Erythroblast (primary cell): ENCODE data around the gene ADRA2A.

Source experiments
- GATA1 ChIP-seq: IDR thresholded peaks from 2 replicates; pipeline ENCODE4 v1.6.1; 2011; ENCODE audit warnings: low read depth, mild to moderate bottlenecking, control low read depth, low read length, moderate library complexity
- POLR2A ChIP-seq: IDR thresholded peaks from 2 replicates; pipeline ENCODE4 v1.6.1; 2011; ENCODE audit warnings: mild to moderate bottlenecking, low read length

DNA sequence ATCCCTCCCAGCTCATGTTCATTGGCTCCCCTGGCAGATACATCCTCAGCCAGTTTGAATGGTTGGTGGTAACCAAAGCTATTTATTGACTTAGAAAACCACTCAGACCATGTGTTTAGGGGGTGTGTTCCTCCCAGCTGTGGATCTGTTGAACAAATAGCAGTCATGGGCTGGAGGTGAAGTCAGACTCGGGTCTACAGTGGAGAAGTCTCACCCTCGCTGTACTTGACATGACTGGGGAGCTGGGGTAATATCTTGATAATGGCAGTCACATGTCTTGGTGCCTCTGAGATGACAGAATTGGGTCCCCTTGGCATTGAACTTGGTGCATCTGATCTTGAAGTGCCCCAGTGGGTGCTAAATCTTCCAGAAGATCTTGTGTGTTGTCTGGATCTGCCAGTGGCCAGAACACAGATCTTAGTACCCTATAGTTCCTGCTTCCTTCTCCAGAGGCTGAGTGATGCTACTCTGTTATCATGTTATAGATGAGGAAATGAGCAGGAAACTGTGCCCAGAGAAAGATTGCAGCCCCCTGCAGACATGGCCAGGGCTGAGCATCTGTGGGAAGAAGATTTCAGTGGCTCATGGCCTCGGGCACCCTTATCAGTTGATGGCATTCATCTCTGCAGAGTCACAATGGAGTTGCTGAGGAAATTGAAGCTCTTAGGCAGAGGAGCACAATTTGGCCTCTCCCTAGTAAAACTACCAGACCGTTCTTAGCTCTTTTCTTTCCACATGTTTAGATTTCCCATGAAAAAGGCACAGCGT is 50.4 kb downstream of the ADRA2A start:
- TF ChIP-seq POLR2A (no peak), GATA1 (no peak)
